Osteocyte (in vitro differentiated cells): ENCODE results near the gene HLA-DOB. TPM values are rescaled to one million over a fixed set of nuclear protein-coding genes. Genes with fewer than 3 reads are reported as not detected.
A peak's percentile ranks its signal among the peaks of the same experiment; 100 is the strongest.

Source experiments
- DNase-seq: peaks from one replicate; pipeline ENCODE4 v3.0.0; 2021; ENCODE audit warnings: mixed read lengths; ENCODE audit not compliant: unreplicated experiment; ENCODE audit errors: extremely low spot score
- H3K27ac Mint-ChIP-seq: one replicate; pipeline ENCODE4 v1.8.0; 2021; ENCODE audit warnings: mild to moderate bottlenecking, mixed read lengths; ENCODE audit not compliant: unreplicated experiment
- H3K27me3 Mint-ChIP-seq: one replicate; pipeline ENCODE4 v1.8.0; 2021; ENCODE audit warnings: mixed read lengths; ENCODE audit not compliant: unreplicated experiment
- H3K36me3 Mint-ChIP-seq: one replicate; pipeline ENCODE4 v1.8.0; 2021; ENCODE audit warnings: mixed read lengths; ENCODE audit not compliant: unreplicated experiment
- H3K4me1 Mint-ChIP-seq: one replicate; pipeline ENCODE4 v1.8.0; 2021; ENCODE audit warnings: mixed read lengths; ENCODE audit not compliant: unreplicated experiment
- H3K4me3 Mint-ChIP-seq: one replicate; pipeline ENCODE4 v1.8.0; 2021; ENCODE audit warnings: mild to moderate bottlenecking, moderate library complexity, mixed read lengths; ENCODE audit not compliant: unreplicated experiment
- H3K9me3 Mint-ChIP-seq: one replicate; pipeline ENCODE4 v1.8.0; 2021; ENCODE audit warnings: mixed read lengths; ENCODE audit not compliant: unreplicated experiment
- total RNA-seq: library from RNA; stranded (reverse); gene quantifications from 2 replicates; pipeline ENCODE4 v1.2.1, GENCODE V29; 2021
- TF ChIP-seq, protein P1 (sequence below): fragments of 200-600 bp; sonication (generic); IDR thresholded peaks from 2 replicates; pipeline ENCODE4 v1.5.0; 2021; ENCODE audit warnings: antibody characterized with exemption, mild to moderate bottlenecking, moderate library complexity

The HLA-DOB gene
- total RNA-seq, 1 donor from 2014 or later = 0.24 TPM

DNA sequence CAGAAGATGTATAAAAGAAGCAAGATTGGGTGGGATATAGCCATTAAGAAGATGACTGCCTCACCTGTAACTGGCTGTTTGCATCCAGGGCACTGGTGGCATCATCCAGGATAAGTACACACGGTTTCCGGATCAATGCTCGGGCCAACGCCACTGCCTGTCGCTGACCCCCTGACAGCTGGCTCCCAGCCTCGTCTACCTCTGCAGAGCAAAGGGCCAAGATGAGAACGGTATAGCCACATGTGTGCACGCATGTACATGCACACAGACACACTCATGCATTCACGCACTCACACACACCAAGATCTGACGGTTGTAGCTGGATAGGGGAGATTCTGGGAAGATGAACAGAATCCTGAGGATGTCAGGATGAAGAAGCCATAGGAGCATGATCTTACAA is 30.2 kb upstream of the HLA-DOB start:
- TF ChIP-seq, protein P1, sequence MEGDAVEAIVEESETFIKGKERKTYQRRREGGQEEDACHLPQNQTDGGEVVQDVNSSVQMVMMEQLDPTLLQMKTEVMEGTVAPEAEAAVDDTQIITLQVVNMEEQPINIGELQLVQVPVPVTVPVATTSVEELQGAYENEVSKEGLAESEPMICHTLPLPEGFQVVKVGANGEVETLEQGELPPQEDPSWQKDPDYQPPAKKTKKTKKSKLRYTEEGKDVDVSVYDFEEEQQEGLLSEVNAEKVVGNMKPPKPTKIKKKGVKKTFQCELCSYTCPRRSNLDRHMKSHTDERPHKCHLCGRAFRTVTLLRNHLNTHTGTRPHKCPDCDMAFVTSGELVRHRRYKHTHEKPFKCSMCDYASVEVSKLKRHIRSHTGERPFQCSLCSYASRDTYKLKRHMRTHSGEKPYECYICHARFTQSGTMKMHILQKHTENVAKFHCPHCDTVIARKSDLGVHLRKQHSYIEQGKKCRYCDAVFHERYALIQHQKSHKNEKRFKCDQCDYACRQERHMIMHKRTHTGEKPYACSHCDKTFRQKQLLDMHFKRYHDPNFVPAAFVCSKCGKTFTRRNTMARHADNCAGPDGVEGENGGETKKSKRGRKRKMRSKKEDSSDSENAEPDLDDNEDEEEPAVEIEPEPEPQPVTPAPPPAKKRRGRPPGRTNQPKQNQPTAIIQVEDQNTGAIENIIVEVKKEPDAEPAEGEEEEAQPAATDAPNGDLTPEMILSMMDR = no peak
- no peaks in the 10 kb centered on the region for H3K9me3 Mint-ChIP-seq
- H3K4me1 Mint-ChIP-seq = peaks cover 27% of the 10 kb centered on the region
- no peaks in the 10 kb centered on the region for H3K27me3 Mint-ChIP-seq
- DNase-seq = no peak
- no peak overlapping the region for H3K27ac Mint-ChIP-seq
- H3K36me3 Mint-ChIP-seq = peaks cover 46% of the 10 kb centered on the region
- H3K4me3 Mint-ChIP-seq = no peak overlapping the region

DNA sequence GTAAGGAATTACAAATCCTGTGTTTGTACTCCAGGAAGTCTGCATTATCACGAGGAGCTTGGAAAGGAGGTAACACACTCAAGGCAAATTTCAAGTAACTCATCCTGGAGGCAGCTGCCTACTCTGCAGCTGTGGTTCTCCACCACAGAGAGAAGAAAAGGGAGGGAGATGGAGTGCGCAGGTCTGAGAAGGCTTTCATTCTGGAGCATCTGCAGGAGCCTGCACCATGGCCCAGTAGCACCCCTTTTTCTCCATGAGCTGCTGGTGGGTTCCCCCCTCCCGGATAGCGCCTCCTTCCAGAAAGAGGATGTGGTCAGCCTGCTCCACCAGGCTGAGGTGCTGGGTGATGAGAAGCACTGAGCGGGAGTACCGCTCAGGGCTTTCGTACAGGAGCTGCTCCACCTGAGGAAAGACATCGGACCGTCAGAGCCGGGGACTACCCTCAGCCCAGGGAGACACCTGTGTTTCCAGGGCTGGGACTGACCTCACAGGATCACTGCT is 28.6 kb upstream of the HLA-DOB start:
- no peak overlapping the region for H3K4me3 Mint-ChIP-seq
- DNase-seq = no peak
- peaks cover 54% of the 10 kb centered on the region for H3K36me3 Mint-ChIP-seq
- H3K4me1 Mint-ChIP-seq = peaks cover 18% of the 10 kb centered on the region
- H3K27ac Mint-ChIP-seq = peak overlapping the region; percentile 11
- H3K9me3 Mint-ChIP-seq = no peaks in the 10 kb centered on the region
- no peaks in the 10 kb centered on the region for H3K27me3 Mint-ChIP-seq
- TF ChIP-seq, protein P1 = no peak

DNA sequence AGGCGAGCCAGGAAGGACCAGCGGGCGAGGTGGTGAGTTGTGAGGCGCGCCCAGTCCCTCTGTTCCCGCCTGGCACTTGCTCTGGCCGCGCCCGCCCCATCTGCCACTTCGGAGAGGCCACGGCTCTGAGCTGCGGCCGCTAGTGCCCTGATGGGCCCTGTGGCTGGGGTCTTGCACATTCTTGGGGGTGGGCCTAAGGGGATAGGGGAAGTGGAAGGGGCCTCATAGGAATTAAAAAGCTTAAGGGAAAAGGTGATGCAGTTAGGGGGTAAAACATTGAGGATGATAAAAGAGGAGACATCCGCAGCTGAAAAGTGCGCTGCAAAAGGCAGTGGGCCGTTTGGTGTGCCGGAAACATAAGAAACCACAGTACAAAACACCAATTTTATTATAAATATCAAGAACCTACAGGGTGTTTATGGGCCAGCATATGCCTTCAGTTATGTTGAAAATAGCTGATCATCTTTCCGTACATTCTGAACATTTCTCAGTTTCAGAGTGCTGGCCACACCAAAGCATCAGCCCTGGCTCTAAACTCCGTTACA is 28.1 kb upstream of the HLA-DOB start:
- Mint-ChIP-seq H3K4me3 (peak overlapping the region; percentile 96), H3K36me3 (peaks cover 53% of the 10 kb centered on the region), H3K4me1 (peaks cover 18% of the 10 kb centered on the region), H3K27me3 (no peaks in the 10 kb centered on the region), H3K9me3 (no peaks in the 10 kb centered on the region), H3K27ac (peak overlapping the region; percentile 99)
- TF ChIP-seq, protein P1 = no peak
- no peak for DNase-seq

DNA sequence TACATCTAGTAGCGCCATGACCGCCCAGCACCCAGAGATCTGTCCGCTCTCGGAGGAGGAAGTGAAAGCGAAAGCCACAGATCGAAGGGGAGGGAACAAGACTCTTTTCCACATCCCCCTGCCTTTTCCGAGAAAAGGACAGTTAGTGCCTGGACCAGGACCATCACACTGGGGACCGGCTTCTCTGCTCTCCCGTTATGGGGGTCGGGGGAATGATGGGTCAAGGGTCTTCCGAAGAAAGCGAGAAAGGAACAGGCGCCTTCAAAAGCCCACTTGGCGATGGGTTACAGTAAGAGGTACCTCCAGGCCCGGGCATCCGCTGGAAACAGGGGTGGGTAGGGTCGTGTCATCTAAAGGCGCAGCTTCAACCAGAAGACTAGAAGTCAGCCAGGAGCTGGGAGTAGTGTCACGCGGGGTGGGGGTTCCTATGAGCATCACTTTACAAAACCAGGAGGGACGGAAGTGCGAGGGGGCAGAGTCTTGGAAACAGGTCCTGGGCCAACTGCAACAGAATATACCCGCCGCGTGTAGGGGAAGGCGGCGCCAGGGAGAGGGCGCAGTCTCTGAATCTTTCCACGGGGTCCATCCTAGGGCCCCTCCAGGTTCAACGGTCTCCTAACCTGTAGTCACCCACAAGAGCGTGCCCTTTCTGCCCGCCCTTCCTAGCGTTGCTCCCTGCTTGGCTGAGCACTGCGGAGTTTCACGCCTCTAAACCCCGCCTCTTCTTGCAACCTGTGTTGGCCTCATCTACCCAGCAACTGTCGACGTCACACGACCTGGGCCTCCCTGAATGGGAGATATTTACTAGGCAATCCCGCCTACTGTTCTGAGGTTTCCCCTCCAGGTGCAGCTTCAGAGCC is 27.4 kb upstream of the HLA-DOB start, which contains the start of gene PSMB8:
Gene PSMB8, minus strand, starts transcription at position 69 of the 860 bp plus-strand sequence. Its CDS starts 51 bp downstream, at position 18.
- Mint-ChIP-seq H3K27ac (peak within 1 kb of the TSS; percentile 99), H3K4me1 (peaks cover 18% of the 10 kb centered on the region), H3K9me3 (no peaks in the 10 kb centered on the region), H3K36me3 (peaks cover 51% of the 10 kb centered on the region), H3K4me3 (peak within 1 kb of the TSS; percentile 96), H3K27me3 (no peaks in the 10 kb centered on the region)
- TF ChIP-seq, protein P1 = peak; percentile 43
- peak; percentile 96 for DNase-seq
